Endodermal cell (in vitro differentiated cells): ENCODE measurements around the gene MSX1. TPM values are rescaled to one million over a fixed set of nuclear protein-coding genes. Genes with fewer than 3 reads are reported as not detected.

Source experiments
- DNase-seq: peaks from one replicate; pipeline ENCODE4 v3.0.0-alpha.2; 2017
- H3K27ac ChIP-seq: 2 replicates; pipeline ENCODE4 v1.5.1; 2013; ENCODE audit warnings: mild to moderate bottlenecking, low read depth, low read length, moderate library complexity
- H3K27me3 ChIP-seq: 2 replicates; pipeline ENCODE4 v1.6.1; 2013; ENCODE audit warnings: mild to moderate bottlenecking, low read length, moderate library complexity; ENCODE audit not compliant: insufficient read depth, control insufficient read depth, poor library complexity, severe bottlenecking
- H3K36me3 ChIP-seq: 2 replicates; pipeline ENCODE4 v1.7.0; 2013; ENCODE audit warnings: mild to moderate bottlenecking, low read length, moderate library complexity; ENCODE audit not compliant: control insufficient read depth, insufficient read depth
- H3K4me1 ChIP-seq: one replicate; pipeline ENCODE4 v1.7.0; 2013; ENCODE audit warnings: low read length; ENCODE audit not compliant: control insufficient read depth, insufficient read depth
- H3K4me3 ChIP-seq: 2 replicates; pipeline ENCODE4 v1.5.1; 2013; ENCODE audit warnings: mild to moderate bottlenecking, low read length, moderate library complexity
- H3K9ac ChIP-seq: 2 replicates; pipeline ENCODE4 v1.6.1; 2013; ENCODE audit warnings: mild to moderate bottlenecking, low read length, moderate library complexity; ENCODE audit not compliant: poor library complexity, severe bottlenecking; ENCODE audit errors: extremely low read depth
- H3K9me3 ChIP-seq: 2 replicates; pipeline ENCODE4 v1.6.1; 2013; ENCODE audit warnings: mild to moderate bottlenecking, low read length, moderate library complexity; ENCODE audit not compliant: control insufficient read depth
- H3K27ac Mint-ChIP-seq: 2 replicates; pipeline ENCODE4 v1.8.0; 2020; ENCODE audit warnings: mixed read lengths
- H3K27me3 Mint-ChIP-seq: 2 replicates; pipeline ENCODE4 v1.8.0; 2021; ENCODE audit warnings: mild to moderate bottlenecking, mixed read lengths; ENCODE audit not compliant: insufficient read depth
- H3K36me3 Mint-ChIP-seq: 2 replicates; pipeline ENCODE4 v1.8.0; 2020; ENCODE audit warnings: low read depth, mixed read lengths
- H3K4me1 Mint-ChIP-seq: 2 replicates; pipeline ENCODE4 v1.8.0; 2020; ENCODE audit warnings: mixed read lengths
- H3K4me3 Mint-ChIP-seq: 2 replicates; pipeline ENCODE4 v1.8.0; 2020; ENCODE audit warnings: mild to moderate bottlenecking, moderate library complexity, mixed read lengths
- H3K9me3 Mint-ChIP-seq: 2 replicates; pipeline ENCODE4 v1.8.0; 2020; ENCODE audit warnings: mild to moderate bottlenecking, mixed read lengths
- CTCF ChIP-seq: fragments of 200-600 bp; sonication (generic); conservative IDR thresholded peaks from 2 replicates; pipeline ENCODE4 v1.5.0; 2021; ENCODE audit warnings: antibody characterized with exemption, mild to moderate bottlenecking
- WGBS, 2 experiments: methylation state at CpG; one replicate each; pipeline versions ENCODE4 v1.1.5 to v1.1.7; 2013; ENCODE audit warnings: missing lambda C conversion rate in 2 of 2, mixed read lengths in 1 of 2; ENCODE audit not compliant: insufficient coverage in 1 of 2, insufficient read length in 1 of 2; 5-methylcytosine and 5-hydroxymethylcytosine counted together
- total RNA-seq, 2 donors: library from RNA; stranded (reverse); fragmentation: NEBNext Ultra II Directional in 1 of 2; extraction: Animal tissue kit (Norgen Biotek cat#: 25700) in 1 of 2; gene quantifications; 2 replicates in 1 of 2; 3 replicates in 1 of 2; pipeline ENCODE4 v1.2.1, GENCODE V29; 2021

The MSX1 gene
- total RNA-seq, 2 donors from 2014 or later = 0.46 to 1.3 TPM

DNA sequence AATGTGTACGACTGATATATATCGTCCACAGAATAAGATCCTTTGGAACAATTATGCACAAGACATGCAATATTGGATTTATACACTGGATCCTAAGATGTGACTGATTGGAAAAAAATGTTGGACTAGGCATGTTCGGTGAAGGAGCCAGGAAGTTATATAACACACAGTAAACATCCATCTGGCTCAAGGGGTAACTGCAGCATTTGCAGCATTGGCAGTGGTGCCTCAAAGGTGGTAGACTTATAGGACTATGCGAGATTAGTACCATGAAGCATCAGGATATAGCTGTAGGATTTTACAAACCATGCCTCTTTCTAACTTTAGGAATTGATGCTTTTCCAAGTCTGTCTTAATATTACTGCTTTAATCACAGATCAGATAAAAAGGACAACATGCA lies 34.3 kb downstream of the MSX1 start:
- Histone ChIP-seq H3K4me3 (no peak overlapping the region), H3K9me3 (no peaks in the 10 kb centered on the region), H3K4me1 (no peaks in the 10 kb centered on the region), H3K36me3 (no peaks in the 10 kb centered on the region), H3K9ac (no peak overlapping the region), H3K27ac (no peak overlapping the region), H3K27me3 (peaks cover 6% of the 10 kb centered on the region)
- DNase-seq = no peak
- Mint-ChIP-seq H3K36me3 (no peaks in the 10 kb centered on the region), H3K27ac (no peak overlapping the region), H3K4me1 (no peaks in the 10 kb centered on the region), H3K27me3 (peaks cover 49% of the 10 kb centered on the region), H3K9me3 (no peaks in the 10 kb centered on the region), H3K4me3 (no peak overlapping the region)
- 92 to 100% methylated on average over 3 to 4 of the region's 4 CpGs for whole genome bisulfite sequencing, 2 experiments
- no peak for TF ChIP-seq CTCF

- H3K9ac ChIP-seq = no peak overlapping the region
- peaks cover 24% of the 10 kb centered on the region for H3K27me3 ChIP-seq
- Mint-ChIP-seq H3K4me1 (no peaks in the 10 kb centered on the region), H3K9me3 (no peaks in the 10 kb centered on the region), H3K27me3 (peaks cover 47% of the 10 kb centered on the region), H3K4me3 (no peak overlapping the region), H3K36me3 (no peaks in the 10 kb centered on the region), H3K27ac (no peak overlapping the region)
- 89 to 91% methylated on average over 3 to 5 of the region's 5 CpGs for WGBS, 2 experiments
- H3K4me3 ChIP-seq = no peak overlapping the region
- no peaks in the 10 kb centered on the region for H3K4me1 ChIP-seq
- TF ChIP-seq CTCF = no peak
- no peaks in the 10 kb centered on the region for H3K36me3 ChIP-seq
- peak; percentile 7 for DNase-seq
- H3K9me3 ChIP-seq = no peaks in the 10 kb centered on the region
- H3K27ac ChIP-seq = no peak overlapping the region
Measured at GRCh38 chr4:4899202-4899925, 39.9 kb downstream of the MSX1 start.

DNA sequence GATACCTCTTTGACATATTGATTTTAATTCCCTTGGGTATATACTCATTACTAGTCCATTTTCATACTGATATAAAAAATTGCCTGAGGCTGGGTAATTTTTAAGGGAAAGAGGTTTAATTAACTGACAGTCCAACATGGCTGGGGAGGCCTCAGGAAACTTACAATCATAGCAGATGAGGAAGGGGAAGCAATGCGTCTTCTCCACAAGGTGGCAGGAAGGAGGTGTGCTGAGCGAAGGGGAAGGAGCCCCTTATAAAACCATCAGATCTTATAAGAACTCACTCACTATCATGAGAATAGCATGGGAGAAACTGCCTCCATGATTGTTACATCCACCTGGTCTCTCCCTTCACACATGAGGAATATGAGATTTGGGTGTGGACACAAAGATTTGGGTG lies 42.4 kb downstream of the MSX1 start:
- H3K27ac ChIP-seq = no peak overlapping the region
- H3K4me1 Mint-ChIP-seq = no peaks in the 10 kb centered on the region

More for the DNA sequence above, 42.4 kb downstream of the MSX1 start:
- peaks cover 43% of the 10 kb centered on the region for H3K27me3 ChIP-seq
- peak; percentile 75 for TF ChIP-seq CTCF
- H3K4me3 ChIP-seq = no peak overlapping the region
- no peaks in the 10 kb centered on the region for H3K36me3 ChIP-seq
- H3K9ac ChIP-seq = no peak overlapping the region
- Mint-ChIP-seq H3K27me3 (peaks cover 56% of the 10 kb centered on the region), H3K4me3 (no peak overlapping the region), H3K27ac (no peak overlapping the region), H3K9me3 (no peaks in the 10 kb centered on the region), H3K36me3 (no peaks in the 10 kb centered on the region)
- peak; percentile 57 for DNase-seq
- no peaks in the 10 kb centered on the region for H3K4me1 ChIP-seq
- no peaks in the 10 kb centered on the region for H3K9me3 ChIP-seq
- WGBS, 2 experiments = 60% methylated on average over 1 of the region's 2 CpGs; no CpG with 5 or more reads in 1 of the 2 experiments
